Thyroid gland (tissue), 4 donors: Measurements from ENCODE around the gene TFAP2E. TPM values are rescaled to one million over a fixed set of nuclear protein-coding genes. Genes with fewer than 3 reads are reported as not detected.

Experiments
- DNase-seq, 2 donors: peaks; one replicate each; pipeline ENCODE4 v3.0.0-alpha.2; 2019
- H3K27ac ChIP-seq, 3 donors: fragments of 200-600 bp; sonication (generic); 1 replicate in 2 of 3; 2 replicates in 1 of 3; pipeline ENCODE4 v1.5.1; 2016 to 2019; ENCODE audit warnings: mild to moderate bottlenecking in 1 of 3, moderate library complexity in 1 of 3
- H3K27me3 ChIP-seq: fragments of 200-600 bp; sonication (generic); one replicate; pipeline ENCODE4 v1.5.1; 2019
- H3K36me3 ChIP-seq, 2 donors: fragments of 200-600 bp; sonication (generic); one replicate each; pipeline ENCODE4 v1.5.1; 2016 to 2019
- H3K4me1 ChIP-seq, 2 donors: fragments of 200-600 bp; sonication (generic); one replicate each; pipeline ENCODE4 v1.5.1; 2017 to 2019
- H3K4me3 ChIP-seq, 3 donors: fragments of 200-600 bp; sonication (generic); replicated peaks in 1 of 3; 1 replicate in 2 of 3; 2 replicates in 1 of 3; pipeline ENCODE4 v1.5.1; 2016; ENCODE audit warnings: mild to moderate bottlenecking in 1 of 3
- H3K9me3 ChIP-seq: fragments of 200-600 bp; sonication (generic); one replicate; pipeline ENCODE4 v1.5.1; 2017
- POLR2A ChIP-seq, 2 donors: fragments of 450-650 bp; IDR thresholded peaks; one replicate each; pipeline ENCODE4 v1.6.1; 2017; ENCODE audit warnings: antibody characterized with exemption in 2 of 2, mild to moderate bottlenecking in 2 of 2, moderate library complexity in 1 of 2
- WGBS, 2 donors: methylation state at CpG; one replicate each; pipeline ENCODE4 v1.1.5; 2017; 5-methylcytosine and 5-hydroxymethylcytosine counted together
- intact Hi-C: fragments of 100-400 bp; cut with DNase I; formaldehyde crosslinking; loops from one replicate; pipeline ENCODE4 v1.15.1; 2023
- total RNA-seq, 4 donors: library from RNA; depleted of rRNA; stranded (reverse); fragments of >200 nt; gene quantifications; one replicate each; pipeline ENCODE4 v1.2.3, GENCODE V29; 2016
- TF ChIP-seq, protein P1 (sequence below), 6 experiments: fragments of 200-600 bp in 3 of 6; fragments of 450-650 bp in 3 of 6; sonication (generic) in 3 of 6; IDR thresholded peaks; one replicate each; pipeline ENCODE4 v1.5.1; 2016 to 2019; ENCODE audit warnings: antibody characterized with exemption in 6 of 6, mild to moderate bottlenecking in 2 of 6, inconsistent platforms in 1 of 6, moderate library complexity in 1 of 6

The TFAP2E gene
- total RNA-seq, 4 donors from 2014 or later = 0.81 TPM; not detected in 3

DNA sequence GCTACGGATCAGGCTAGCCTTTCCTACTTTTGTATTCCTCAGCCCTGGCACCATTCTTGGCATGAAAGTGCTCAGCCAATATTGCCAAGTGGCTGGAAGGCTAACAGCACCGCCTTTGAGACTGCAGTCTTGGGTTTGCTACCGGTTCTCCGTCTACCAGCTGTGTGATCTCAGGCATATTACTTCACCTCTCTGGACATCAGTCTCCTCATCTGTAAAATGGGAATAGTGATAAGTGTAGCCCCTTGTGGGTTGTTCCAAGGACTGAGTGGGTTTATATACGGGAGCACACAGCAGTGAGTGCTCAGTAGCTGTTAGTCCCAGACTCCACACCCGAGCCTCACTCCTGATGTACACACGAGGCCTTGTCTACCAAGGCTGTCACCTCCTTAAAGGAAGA is 13.7 kb downstream of the TFAP2E start:
- H3K4me1 ChIP-seq = no peaks in the 10 kb centered on the region
- TF ChIP-seq POLR2A (IDR thresholded peaks at IDR 0.05) = no peak
- TF ChIP-seq, protein P1, sequence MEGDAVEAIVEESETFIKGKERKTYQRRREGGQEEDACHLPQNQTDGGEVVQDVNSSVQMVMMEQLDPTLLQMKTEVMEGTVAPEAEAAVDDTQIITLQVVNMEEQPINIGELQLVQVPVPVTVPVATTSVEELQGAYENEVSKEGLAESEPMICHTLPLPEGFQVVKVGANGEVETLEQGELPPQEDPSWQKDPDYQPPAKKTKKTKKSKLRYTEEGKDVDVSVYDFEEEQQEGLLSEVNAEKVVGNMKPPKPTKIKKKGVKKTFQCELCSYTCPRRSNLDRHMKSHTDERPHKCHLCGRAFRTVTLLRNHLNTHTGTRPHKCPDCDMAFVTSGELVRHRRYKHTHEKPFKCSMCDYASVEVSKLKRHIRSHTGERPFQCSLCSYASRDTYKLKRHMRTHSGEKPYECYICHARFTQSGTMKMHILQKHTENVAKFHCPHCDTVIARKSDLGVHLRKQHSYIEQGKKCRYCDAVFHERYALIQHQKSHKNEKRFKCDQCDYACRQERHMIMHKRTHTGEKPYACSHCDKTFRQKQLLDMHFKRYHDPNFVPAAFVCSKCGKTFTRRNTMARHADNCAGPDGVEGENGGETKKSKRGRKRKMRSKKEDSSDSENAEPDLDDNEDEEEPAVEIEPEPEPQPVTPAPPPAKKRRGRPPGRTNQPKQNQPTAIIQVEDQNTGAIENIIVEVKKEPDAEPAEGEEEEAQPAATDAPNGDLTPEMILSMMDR (IDR thresholded peaks at IDR 0.05) = no peak
- DNase-seq = no peak
- 90 to 93% methylated on average over 7 of the region's 7 CpGs for WGBS, 2 donors
- intact Hi-C loops = no loop called here
- no peaks in the 10 kb centered on the region for H3K36me3 ChIP-seq
- no peak overlapping the region for H3K27ac ChIP-seq
- H3K4me3 ChIP-seq = no peak overlapping the region
- no peaks in the 10 kb centered on the region for H3K27me3 ChIP-seq
- H3K9me3 ChIP-seq = no peaks in the 10 kb centered on the region

DNA sequence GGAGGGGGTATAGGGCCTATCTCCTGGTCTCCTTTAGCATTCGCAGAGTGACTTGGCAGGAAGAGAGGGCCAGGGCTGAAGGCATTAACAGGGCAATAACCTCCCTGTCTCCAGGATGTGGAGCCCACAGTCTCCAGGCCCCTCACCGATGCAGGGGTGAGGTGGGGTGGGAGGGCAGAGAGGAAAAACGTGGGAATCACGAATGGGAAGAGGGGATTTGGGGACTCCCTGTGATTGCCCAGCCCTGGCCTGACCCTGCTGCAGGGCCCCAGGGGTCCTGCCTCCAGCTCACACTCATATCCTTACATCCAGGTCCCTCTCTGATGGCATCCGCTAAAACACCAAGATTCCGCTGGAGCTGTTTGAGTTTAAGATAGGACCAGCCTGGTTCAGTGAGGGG is 14.6 kb downstream of the TFAP2E start:
- Histone ChIP-seq H3K36me3 (no peaks in the 10 kb centered on the region), H3K27me3 (no peaks in the 10 kb centered on the region), H3K4me3 (no peak overlapping the region), H3K9me3 (no peaks in the 10 kb centered on the region), H3K27ac (no peak overlapping the region), H3K4me1 (no peaks in the 10 kb centered on the region)
- 77 to 82% methylated on average over 6 of the region's 6 CpGs for WGBS, 2 donors
- DNase-seq = no peak
- intact Hi-C loops = no loop called here
- TF ChIP-seq, protein P1 (IDR thresholded peaks at IDR 0.05) = no peak
- TF ChIP-seq POLR2A (IDR thresholded peaks at IDR 0.05) = no peak

DNA sequence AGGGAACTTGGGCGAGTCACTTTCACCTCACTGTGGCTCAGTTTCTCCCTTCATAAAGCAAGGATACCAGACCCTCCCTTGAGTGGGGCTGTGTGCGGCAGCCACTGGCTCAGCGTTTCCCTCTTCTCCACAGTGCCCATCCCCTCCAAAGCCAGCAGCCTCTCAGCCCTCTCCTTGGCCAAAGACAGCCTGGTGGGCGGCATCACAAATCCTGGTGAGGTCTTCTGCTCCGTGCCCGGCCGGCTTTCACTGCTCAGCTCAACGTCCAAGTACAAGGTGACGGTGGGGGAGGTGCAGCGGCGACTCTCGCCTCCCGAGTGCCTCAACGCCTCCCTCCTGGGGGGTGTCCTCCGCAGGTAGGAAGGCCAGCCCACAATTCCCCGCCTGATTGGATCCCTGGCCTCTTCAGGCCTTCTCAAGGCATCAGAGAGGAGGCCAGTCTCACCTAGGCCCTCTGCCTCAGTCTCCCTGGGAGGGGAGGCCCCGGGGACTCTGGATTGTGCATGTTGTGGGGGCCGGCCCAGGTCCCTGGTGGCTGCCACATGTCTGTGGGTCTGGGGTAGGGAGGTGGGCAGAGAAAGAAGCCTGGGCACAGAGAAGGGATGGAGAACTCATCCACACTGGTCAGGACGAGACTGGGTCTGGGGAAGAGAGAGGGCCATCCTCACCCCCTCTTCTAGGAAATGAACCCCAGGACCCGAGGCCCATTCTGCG is 15.2 kb downstream of the TFAP2E start:
- intact Hi-C loops = no loop called here
- H3K27ac ChIP-seq = no peak overlapping the region
- TF ChIP-seq, protein P1 (IDR thresholded peaks at IDR 0.05) = no peak
- TF ChIP-seq POLR2A (IDR thresholded peaks at IDR 0.05) = no peak
- H3K4me1 ChIP-seq = no peaks in the 10 kb centered on the region
- H3K9me3 ChIP-seq = no peaks in the 10 kb centered on the region
- no peak for DNase-seq
- H3K27me3 ChIP-seq = no peaks in the 10 kb centered on the region
- no peaks in the 10 kb centered on the region for H3K36me3 ChIP-seq
- no peak overlapping the region for H3K4me3 ChIP-seq
- 62 to 66% methylated on average over 19 to 21 of the region's 21 CpGs for WGBS, 2 donors

DNA sequence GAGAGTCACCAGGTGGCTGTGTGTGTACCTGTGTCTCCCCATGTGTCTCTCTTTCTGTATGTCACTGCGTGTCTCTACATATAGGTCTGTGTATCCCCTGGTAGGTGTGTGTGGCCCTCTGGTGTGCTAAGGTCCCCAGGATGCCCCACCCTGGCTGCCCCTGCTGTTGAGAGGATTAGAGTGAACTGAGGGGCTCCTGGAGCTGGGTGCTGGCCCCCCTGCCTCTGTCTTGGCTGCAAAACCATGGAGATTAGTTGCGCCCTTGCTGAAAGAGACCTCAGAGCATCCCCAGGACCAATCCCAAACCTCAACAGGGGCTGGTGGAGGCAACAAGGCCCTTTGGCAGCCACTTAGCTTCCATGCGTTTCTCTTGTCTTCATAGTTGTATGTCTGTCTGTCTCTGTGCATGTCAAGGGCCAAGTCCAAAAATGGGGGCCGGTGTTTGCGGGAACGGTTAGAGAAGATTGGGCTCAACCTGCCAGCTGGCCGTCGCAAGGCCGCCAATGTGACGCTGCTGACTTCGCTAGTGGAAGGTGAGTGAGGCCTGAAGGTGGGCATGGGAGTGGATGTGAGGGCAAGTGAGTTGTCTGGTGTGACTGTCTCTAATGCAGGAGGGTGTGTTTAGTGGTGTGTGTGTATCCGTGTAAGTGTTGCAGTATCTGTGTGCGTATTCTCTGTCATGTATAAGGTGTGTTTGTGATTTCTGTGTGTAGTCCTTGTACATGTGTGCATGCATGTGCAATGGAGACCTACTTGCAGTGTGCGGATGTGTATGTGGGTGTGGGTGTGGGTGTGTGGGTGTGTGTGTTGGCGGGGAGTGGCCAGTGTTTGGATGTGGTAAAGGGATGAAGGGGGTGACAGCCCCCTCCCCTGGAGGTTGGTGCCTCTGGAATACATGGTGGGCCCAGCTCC is 16.7 kb downstream of the TFAP2E start:
- Histone ChIP-seq H3K27ac (no peak overlapping the region), H3K9me3 (no peaks in the 10 kb centered on the region), H3K4me1 (no peaks in the 10 kb centered on the region), H3K27me3 (no peaks in the 10 kb centered on the region), H3K36me3 (no peaks in the 10 kb centered on the region), H3K4me3 (no peak overlapping the region)
- TF ChIP-seq, protein P1 (IDR thresholded peaks at IDR 0.05) = no peak
- TF ChIP-seq POLR2A (IDR thresholded peaks at IDR 0.05) = no peak
- DNase-seq = no peak
- intact Hi-C loops = no loop called here
- WGBS, 2 donors = 95 to 97% methylated on average over 14 to 15 of the region's 15 CpGs
